GM12878 (cell line): ENCODE results near the gene C11orf16. TPM values are rescaled to one million over a fixed set of nuclear protein-coding genes. Genes with fewer than 3 reads are reported as not detected.

ENCODE experiments used
- polyA plus RNA-seq, 11 experiments: library from polyadenylated mRNA; depleted of rRNA in 4 of 11; unstranded in 6 of 11; stranded (reverse) in 5 of 11; fragments of >200 nt; fragmentation: Nextera tagmentation in 4 of 11; fragmentation: Illumina TruSeq in 1 of 11; extraction: Ambion mirVana in 4 of 11; extraction: Trizol in 1 of 11; gene quantifications; 1 replicate in 1 of 11; 2 replicates in 10 of 11; pipeline versions ENCODE4 v1.2.1 to v1.2.3, GENCODE V29; 2011 to 2016; ENCODE audit warnings: inconsistent platforms in 2 of 11, missing spikeins in 2 of 11, low read depth in 1 of 11
- total RNA-seq, 4 experiments: library from RNA; depleted of rRNA in 3 of 4; stranded (reverse); fragments of >200 nt in 3 of 4; fragmentation: Illumina TruSeq in 1 of 4; extraction: Trizol in 1 of 4; gene quantifications; 2 replicates each; pipeline versions ENCODE4 v1.2.1 to v1.2.3, GENCODE V29; 2013 to 2021
- TF ChIP-seq, protein P1 (sequence below): fragments of 450-650 bp; formaldehyde crosslinking; IDR thresholded peaks from 2 replicates; pipeline ENCODE4 v1.4.0; 2020; ENCODE audit warnings: mild to moderate bottlenecking, moderate library complexity
- TF ChIP-seq, protein P2 (sequence below): fragments of 150-350 bp; IDR thresholded peaks from 2 replicates; pipeline ENCODE4 v1.6.1; 2014; ENCODE audit warnings: mild to moderate bottlenecking, low read depth, low read length
- TF ChIP-seq, protein P3 (sequence below): IDR thresholded peaks from 2 replicates; pipeline ENCODE4 v1.6.1; 2011; ENCODE audit warnings: mild to moderate bottlenecking, low read depth, low read length, moderate library complexity; ENCODE audit not compliant: insufficient replicate concordance

C11orf16 gene
- total and polyA plus RNA-seq, 10 of the 15 experiments (the other 5 are each of a cell fraction or from before 2014, with no cell fraction given), result 0.05 to 0.39 (median 0.32) TPM; not detected in 7

DNA sequence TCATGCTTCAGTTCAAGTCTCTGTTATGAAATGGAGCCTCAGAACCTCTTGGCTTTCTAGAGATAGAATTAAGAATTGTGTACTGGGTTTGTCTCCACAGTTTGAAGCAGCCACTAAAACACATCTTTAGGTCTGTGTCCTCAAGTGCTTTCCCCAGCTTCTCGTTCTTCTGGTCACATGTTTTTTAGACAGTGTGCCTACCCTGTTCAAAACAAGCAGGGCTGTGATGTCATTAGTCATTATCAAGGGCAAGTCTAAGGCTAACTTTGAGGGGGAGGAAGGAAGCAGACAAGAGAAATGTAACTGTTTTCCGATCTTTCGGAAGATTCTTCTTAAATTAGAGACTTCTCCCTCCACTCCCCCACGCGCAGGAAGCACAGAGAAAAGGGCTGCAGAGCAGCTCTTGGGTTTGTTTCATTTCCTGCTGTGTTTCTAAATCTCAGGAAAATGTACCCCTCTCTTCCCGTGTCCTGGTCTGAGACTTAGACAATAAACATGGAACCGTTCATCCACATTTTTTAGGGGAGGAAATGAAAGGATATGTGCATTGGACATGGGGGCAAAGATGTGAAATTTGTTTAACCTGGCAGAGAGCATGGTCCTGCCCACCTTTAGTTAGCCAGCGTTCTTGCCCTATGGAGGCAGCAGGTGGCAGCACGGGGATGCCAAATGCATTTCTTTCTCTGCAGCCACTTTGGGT lies 18.6 kb downstream of the C11orf16 start (continued):
- TF ChIP-seq, protein P1, sequence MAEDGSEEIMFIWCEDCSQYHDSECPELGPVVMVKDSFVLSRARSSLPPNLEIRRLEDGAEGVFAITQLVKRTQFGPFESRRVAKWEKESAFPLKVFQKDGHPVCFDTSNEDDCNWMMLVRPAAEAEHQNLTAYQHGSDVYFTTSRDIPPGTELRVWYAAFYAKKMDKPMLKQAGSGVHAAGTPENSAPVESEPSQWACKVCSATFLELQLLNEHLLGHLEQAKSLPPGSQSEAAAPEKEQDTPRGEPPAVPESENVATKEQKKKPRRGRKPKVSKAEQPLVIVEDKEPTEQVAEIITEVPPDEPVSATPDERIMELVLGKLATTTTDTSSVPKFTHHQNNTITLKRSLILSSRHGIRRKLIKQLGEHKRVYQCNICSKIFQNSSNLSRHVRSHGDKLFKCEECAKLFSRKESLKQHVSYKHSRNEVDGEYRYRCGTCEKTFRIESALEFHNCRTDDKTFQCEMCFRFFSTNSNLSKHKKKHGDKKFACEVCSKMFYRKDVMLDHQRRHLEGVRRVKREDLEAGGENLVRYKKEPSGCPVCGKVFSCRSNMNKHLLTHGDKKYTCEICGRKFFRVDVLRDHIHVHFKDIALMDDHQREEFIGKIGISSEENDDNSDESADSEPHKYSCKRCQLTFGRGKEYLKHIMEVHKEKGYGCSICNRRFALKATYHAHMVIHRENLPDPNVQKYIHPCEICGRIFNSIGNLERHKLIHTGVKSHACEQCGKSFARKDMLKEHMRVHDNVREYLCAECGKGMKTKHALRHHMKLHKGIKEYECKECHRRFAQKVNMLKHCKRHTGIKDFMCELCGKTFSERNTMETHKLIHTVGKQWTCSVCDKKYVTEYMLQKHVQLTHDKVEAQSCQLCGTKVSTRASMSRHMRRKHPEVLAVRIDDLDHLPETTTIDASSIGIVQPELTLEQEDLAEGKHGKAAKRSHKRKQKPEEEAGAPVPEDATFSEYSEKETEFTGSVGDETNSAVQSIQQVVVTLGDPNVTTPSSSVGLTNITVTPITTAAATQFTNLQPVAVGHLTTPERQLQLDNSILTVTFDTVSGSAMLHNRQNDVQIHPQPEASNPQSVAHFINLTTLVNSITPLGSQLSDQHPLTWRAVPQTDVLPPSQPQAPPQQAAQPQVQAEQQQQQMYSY (CRISPR knock-in tag), result no peak
- TF ChIP-seq, protein P2, sequence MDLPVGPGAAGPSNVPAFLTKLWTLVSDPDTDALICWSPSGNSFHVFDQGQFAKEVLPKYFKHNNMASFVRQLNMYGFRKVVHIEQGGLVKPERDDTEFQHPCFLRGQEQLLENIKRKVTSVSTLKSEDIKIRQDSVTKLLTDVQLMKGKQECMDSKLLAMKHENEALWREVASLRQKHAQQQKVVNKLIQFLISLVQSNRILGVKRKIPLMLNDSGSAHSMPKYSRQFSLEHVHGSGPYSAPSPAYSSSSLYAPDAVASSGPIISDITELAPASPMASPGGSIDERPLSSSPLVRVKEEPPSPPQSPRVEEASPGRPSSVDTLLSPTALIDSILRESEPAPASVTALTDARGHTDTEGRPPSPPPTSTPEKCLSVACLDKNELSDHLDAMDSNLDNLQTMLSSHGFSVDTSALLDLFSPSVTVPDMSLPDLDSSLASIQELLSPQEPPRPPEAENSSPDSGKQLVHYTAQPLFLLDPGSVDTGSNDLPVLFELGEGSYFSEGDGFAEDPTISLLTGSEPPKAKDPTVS, result no peak
- TF ChIP-seq, protein P3, sequence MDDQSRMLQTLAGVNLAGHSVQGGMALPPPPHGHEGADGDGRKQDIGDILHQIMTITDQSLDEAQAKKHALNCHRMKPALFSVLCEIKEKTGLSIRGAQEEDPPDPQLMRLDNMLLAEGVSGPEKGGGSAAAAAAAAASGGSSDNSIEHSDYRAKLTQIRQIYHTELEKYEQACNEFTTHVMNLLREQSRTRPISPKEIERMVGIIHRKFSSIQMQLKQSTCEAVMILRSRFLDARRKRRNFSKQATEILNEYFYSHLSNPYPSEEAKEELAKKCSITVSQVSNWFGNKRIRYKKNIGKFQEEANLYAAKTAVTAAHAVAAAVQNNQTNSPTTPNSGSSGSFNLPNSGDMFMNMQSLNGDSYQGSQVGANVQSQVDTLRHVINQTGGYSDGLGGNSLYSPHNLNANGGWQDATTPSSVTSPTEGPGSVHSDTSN, result no peak
